Measurements from ENCODE around the gene AGO4. TPM values are rescaled to one million over a fixed set of nuclear protein-coding genes. Genes with fewer than 3 reads are reported as not detected.

The AGO4 gene
- total RNA-seq, 1 donor from 2014 or later = 16.6 TPM

DNA sequence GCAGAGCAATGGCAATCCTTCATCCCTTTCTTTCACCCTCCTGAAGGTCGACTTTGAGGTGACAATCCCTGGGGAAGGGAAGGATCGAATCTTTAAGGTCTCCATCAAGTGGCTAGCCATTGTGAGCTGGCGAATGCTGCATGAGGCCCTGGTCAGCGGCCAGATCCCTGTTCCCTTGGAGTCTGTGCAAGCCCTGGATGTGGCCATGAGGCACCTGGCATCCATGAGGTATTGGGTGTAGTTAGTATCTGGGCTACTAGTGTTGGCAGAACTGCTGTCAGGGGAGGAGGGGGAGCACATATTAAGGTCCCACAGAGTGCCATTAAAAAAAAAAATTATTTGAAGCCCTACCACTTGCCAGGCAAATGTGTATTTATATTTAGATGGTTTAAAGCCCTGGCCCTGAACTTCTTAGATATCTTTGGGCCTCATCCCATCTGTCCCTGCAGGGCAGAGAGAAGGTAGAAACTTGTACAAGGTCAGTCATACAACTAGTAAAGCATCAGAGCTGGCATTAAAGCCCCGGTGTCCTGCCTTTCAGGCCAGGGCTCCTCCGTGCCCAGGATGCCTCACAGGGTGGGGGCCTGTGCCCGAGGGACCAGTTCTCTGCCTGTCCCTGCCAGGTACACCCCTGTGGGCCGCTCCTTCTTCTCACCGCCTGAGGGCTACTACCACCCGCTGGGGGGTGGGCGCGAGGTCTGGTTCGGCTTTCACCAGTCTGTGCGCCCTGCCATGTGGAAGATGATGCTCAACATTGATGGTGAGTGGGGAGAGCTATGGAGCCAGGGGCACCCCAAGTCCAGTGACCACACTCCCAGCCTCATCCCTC, 85.4 kb downstream of the AGO4 start:
- intact Hi-C loops (cut with micrococcal nuclease) = no loop called here

DNA sequence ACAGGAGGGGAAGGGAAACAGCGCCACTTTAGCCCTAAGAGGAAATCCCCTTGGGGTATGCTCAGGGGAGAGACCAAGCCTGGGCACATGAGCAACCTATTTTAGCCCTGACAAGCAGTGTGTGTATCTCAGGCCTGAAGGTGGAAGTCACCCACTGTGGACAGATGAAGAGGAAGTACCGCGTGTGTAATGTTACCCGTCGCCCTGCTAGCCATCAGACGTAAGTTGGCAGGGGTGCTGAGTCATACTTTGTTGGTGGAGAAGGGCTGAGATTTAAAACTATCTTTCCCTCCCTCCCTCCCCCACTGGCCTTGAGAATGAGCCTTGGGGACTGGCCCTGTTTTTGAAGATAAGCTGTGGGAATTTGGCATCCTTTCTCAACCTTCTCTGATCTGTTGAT, 86.4 kb downstream of the AGO4 start:
- intact Hi-C loops (cut with micrococcal nuclease) = no loop called here

DNA sequence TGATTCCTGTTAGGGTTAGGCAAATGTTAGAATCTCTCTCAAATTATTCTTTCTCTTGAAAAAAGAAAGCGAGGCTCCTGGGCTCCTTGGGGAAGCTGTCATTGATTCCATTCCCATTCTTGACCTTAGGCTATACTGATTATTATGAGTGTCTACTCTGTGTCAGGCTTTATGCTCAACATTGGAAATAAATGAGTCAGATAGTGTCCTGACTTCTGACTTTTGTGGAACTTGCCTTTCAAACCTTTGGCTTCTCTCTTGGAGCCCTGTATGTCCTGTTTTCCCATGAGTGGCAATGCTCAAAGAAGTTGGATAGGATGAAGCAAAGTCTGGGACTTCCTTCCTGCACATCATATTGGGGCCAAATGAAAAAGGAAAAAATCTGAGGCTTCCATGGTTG, 86.8 kb downstream of the AGO4 start:
- intact Hi-C loops (cut with micrococcal nuclease) = no loop called here

DNA sequence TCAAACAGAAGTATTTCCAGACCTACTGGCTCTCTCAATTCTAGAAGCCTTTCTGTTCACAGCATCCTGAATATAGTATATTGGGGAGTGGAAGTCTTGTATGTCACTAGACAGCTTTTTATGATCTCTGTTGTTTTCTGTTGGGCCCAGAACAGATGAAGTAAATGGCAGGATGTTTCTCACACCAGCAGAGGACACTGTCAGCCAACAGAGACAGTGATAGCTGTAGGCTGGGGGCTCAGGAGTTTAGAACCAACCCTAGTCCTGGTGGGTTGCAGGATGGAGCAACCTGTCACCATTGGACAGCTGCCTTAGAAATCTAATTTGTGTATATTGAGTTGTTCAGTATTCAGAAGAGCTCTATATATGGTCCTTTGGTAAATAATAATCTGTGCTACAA, 92.1 kb downstream of the AGO4 start:
- intact Hi-C loops (cut with micrococcal nuclease) = no loop called here

DNA sequence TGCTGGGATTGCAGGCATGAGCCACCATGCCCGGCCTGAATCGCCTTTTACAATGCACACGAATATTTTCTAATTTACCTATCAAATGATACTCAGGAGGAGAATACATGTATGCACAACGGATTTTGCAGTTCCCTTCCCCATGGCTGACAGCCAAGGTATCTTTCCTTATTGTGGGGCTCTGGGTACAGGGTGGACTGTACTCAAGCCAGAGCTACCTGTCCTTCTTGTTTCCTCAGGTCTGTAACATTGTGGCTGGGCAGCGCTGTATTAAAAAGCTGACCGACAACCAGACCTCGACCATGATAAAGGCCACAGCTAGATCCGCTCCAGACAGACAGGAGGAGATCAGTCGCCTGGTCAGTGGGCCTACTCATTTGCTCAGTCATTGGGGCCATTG, 93.4 kb downstream of the AGO4 start:
- intact Hi-C loops (cut with micrococcal nuclease) = no loop called here

DNA sequence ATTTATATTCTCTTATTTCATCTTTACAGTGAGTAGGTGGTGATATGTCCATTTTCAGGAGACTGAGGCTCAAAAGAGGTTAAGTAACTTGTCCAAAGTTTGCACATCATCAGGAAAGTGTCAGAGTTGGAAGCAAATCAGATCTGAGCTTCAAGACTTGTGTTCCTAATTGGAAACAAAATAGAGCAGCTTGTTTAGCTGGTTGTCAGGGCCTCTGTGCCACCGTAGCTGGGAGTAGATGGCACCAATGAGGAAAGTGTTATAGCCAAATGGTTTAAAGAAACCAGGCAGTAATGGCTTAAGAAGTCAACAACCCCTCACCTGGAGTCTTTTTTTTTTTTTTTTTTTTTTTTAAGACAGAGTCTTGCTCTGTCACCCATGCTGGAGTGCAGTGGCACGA, 94.9 kb downstream of the AGO4 start:
- intact Hi-C loops (cut with micrococcal nuclease) = no loop called here

Other genes starting within 250 kb of the AGO4 start
- 0.42 and 0.83 TPM in 2 replicates for gene TFAP2E, start 234.7 kb upstream of the AGO4 start, total RNA-seq
- 113 and 116 TPM in 2 replicates for gene PSMB2, start 166.5 kb upstream of the AGO4 start, total RNA-seq
- 17.6 and 20.8 TPM in 2 replicates for gene C1orf216, start 89.1 kb upstream of the AGO4 start, total RNA-seq
- gene CLSPN, start 38.0 kb upstream of the AGO4 start, total RNA-seq = 50.3 and 51.1 TPM in 2 replicates
- gene AGO1, start 75.2 kb downstream of the AGO4 start, total RNA-seq = 25.7 and 26.4 TPM in 2 replicates
- gene AGO3, start 123.1 kb downstream of the AGO4 start, total RNA-seq = 31.0 and 31.1 TPM in 2 replicates